Measurements from ENCODE around the gene CNN1. TPM values are rescaled to one million over a fixed set of nuclear protein-coding genes. Genes with fewer than 3 reads are reported as not detected.

The CNN1 gene
- total RNA-seq, 1 experiment from 2014 or later = 15.7 TPM

DNA sequence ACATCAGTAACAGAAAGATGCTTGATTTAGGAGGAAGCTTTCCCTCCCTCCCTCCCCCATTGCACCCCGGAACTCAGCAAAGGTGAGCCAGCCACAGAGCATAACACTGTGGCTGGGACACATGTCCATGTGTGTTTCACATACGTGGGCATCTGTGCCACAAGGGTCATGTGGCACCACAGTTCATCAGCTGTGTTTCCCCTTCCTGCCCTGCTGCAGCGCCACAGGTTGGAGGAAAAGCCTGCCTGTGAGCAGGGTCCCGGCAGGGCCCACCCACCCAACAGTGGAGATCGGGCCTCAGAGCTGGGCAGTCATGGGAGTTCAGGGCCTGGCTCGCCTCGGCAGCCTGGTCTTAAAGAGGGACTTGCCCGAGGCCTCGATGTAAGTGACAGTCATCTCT is 36.0 kb downstream of the CNN1 start:
- H3K79me2 ChIP-seq (ENCODE audit: insufficient read depth, low read length) = no peaks in the 10 kb centered on the region
- H2AK5ac ChIP-seq (ENCODE audit: insufficient read length, low read length) = no peak overlapping the region
- H3K79me1 ChIP-seq (ENCODE audit: insufficient read depth, low read depth, low read length, poor library complexity, severe bottlenecking) = no peaks in the 10 kb centered on the region
- no peak for DNase-seq
- no peaks in the 10 kb centered on the region for H3K4me1 ChIP-seq (ENCODE audit: insufficient read depth, low read length)
- no peak overlapping the region for H2AFZ ChIP-seq (ENCODE audit: low read length)
- Mint-ChIP-seq H3K27me3 (ENCODE audit: low read depth) (peaks cover 6% of the 10 kb centered on the region), H3K4me1 (peaks cover 0 to 4% of the 10 kb centered on the region in 2 experiments; a peak in 3 of 4 replicates), H3K27ac (peak overlapping the region in 1 of 3 experiments; percentile 65; a peak in 1 of 7 replicates), H3K9me3 (no peaks in the 10 kb centered on the region), H3K4me3 (no peak overlapping the region; a peak in 1 of 5 replicates), H3K36me3 (ENCODE audit: insufficient read depth in 1 of 3, low read depth in 3 of 3) (no peaks in the 10 kb centered on the region)
- H3K27ac ChIP-seq (ENCODE audit: insufficient read length, low read depth, low read length) = no peak overlapping the region
- no peak overlapping the region for H3T11ph ChIP-seq (ENCODE audit: low read length)
- H3K14ac ChIP-seq (ENCODE audit: insufficient read depth, low read length) = no peak overlapping the region; the same call in 1 of the 2 replicates
- no peak overlapping the region for H3K4ac ChIP-seq (ENCODE audit: low read depth, low read length)
- H3K27me3 ChIP-seq (ENCODE audit: insufficient read depth, low read length) = no peaks in the 10 kb centered on the region
- WGBS (ENCODE audit: extremely low coverage, insufficient read length, low lambda C conversion rate) = no CpG with 5 or more reads among the region's 9 CpGs
- no peak overlapping the region for H2BK12ac ChIP-seq (ENCODE audit: insufficient read length, low read depth, low read length)
- H3K9me3 ChIP-seq (ENCODE audit: control insufficient read depth, low read depth, low read length) = no peaks in the 10 kb centered on the region
- no peak overlapping the region for H2BK20ac ChIP-seq (ENCODE audit: low read depth, low read length, poor library complexity, severe bottlenecking)
- H3K9ac ChIP-seq (ENCODE audit: extremely low read depth, insufficient read length, low read length) = no peak overlapping the region
- no peak overlapping the region for H4K5ac ChIP-seq (ENCODE audit: insufficient read length, low read depth, low read length)
- H3K56ac ChIP-seq (ENCODE audit: insufficient read length, low read depth, low read length) = no peak overlapping the region
- no peak overlapping the region for H4K8ac ChIP-seq (replicated peaks; ENCODE audit: insufficient read length, low read depth, low read length)
- no peak overlapping the region for H2BK120ac ChIP-seq (ENCODE audit: low read depth, low read length, poor library complexity, severe bottlenecking)
- H3K4me2 ChIP-seq (ENCODE audit: insufficient read depth, insufficient read length, low read length) = no peak overlapping the region
- no peak overlapping the region for H3K23ac ChIP-seq (ENCODE audit: insufficient read length, low read depth, low read length)
- H3K23me2 ChIP-seq (ENCODE audit: insufficient read length, low read depth, low read length, poor library complexity, severe bottlenecking) = peaks cover 4% of the 10 kb centered on the region
- H4K20me1 ChIP-seq (ENCODE audit: control insufficient read depth, insufficient read depth, insufficient read length) = no peaks in the 10 kb centered on the region
- H4K91ac ChIP-seq (ENCODE audit: insufficient read length, low read depth, low read length) = no peak overlapping the region
- TF ChIP-seq, protein P1, sequence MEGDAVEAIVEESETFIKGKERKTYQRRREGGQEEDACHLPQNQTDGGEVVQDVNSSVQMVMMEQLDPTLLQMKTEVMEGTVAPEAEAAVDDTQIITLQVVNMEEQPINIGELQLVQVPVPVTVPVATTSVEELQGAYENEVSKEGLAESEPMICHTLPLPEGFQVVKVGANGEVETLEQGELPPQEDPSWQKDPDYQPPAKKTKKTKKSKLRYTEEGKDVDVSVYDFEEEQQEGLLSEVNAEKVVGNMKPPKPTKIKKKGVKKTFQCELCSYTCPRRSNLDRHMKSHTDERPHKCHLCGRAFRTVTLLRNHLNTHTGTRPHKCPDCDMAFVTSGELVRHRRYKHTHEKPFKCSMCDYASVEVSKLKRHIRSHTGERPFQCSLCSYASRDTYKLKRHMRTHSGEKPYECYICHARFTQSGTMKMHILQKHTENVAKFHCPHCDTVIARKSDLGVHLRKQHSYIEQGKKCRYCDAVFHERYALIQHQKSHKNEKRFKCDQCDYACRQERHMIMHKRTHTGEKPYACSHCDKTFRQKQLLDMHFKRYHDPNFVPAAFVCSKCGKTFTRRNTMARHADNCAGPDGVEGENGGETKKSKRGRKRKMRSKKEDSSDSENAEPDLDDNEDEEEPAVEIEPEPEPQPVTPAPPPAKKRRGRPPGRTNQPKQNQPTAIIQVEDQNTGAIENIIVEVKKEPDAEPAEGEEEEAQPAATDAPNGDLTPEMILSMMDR (conservative IDR thresholded peaks at IDR 0.05) = no peak
- H3K18ac ChIP-seq (ENCODE audit: insufficient read length, low read depth, low read length) = no peak overlapping the region
- no peak overlapping the region for H2BK5ac ChIP-seq (ENCODE audit: insufficient read length, low read length)
- no peak overlapping the region for H2BK15ac ChIP-seq (ENCODE audit: low read depth, low read length)
